ENCODE results near the gene CFAP97.

DNA sequence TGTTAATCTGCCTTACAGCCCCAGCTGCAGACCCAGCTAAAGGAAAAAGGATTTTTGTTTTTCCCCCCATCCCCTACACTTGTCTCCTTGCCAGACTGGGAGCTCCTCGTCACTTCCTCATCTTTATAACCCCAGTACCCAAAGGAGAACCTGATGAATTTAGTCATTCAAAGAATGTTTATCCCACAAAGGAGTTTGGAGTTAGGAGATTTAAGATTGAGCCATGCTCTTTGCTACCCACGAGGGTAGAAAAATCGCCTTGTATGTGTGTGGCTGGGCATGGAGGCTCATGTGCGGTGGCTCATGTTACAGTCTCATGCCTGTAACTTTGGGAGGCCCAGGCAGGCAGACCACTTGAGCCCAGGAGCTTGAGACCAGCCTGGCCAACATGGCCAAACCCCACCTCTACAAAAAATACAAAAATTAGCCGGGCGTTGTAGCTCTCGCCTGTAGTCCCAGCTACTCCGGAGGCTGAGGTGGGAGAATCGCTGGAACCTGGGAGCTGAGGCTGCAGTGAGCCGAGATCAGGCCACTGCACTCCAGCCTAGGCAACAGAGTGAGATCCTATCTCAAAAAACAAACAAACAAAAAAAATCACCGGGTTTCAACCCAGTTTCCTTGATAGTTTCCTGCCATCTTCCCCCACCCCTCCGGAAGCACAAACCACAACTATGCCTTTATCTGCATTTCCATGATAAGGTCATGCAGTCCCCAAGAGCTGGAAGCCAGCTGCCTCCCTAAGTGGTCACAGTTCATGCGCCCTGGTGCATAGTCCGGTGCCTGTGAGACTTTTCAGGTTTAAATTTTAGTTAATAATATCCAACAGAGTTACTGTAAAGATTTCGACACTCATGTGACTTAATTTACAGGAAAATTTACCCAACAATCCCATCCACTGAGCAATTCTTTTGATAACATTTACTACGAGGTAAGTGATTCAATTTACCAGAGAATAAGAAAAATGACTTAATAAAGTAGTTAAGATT, 1.5 kb downstream of the CFAP97 start:
- TF ChIP-seq POLR2A (IDR thresholded peaks at IDR 0.05) = no peak
- TF ChIP-seq, protein P1, sequence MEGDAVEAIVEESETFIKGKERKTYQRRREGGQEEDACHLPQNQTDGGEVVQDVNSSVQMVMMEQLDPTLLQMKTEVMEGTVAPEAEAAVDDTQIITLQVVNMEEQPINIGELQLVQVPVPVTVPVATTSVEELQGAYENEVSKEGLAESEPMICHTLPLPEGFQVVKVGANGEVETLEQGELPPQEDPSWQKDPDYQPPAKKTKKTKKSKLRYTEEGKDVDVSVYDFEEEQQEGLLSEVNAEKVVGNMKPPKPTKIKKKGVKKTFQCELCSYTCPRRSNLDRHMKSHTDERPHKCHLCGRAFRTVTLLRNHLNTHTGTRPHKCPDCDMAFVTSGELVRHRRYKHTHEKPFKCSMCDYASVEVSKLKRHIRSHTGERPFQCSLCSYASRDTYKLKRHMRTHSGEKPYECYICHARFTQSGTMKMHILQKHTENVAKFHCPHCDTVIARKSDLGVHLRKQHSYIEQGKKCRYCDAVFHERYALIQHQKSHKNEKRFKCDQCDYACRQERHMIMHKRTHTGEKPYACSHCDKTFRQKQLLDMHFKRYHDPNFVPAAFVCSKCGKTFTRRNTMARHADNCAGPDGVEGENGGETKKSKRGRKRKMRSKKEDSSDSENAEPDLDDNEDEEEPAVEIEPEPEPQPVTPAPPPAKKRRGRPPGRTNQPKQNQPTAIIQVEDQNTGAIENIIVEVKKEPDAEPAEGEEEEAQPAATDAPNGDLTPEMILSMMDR (IDR thresholded peaks at IDR 0.05) = no peak

Data from body of pancreas (tissue), 4 donors.